Neural cell (in vitro differentiated cells): ENCODE results near the gene ZDHHC7.

ENCODE experiments used
- EP300 ChIP-seq: fragments of 450-650 bp; conservative IDR thresholded peaks from 2 replicates; pipeline ENCODE4 v1.6.1; 2014; ENCODE audit warnings: antibody characterized with exemption, mild to moderate bottlenecking, moderate library complexity; ENCODE audit not compliant: poor library complexity, severe bottlenecking
- MXI1 ChIP-seq: fragments of 450-650 bp; conservative IDR thresholded peaks from 2 replicates; pipeline ENCODE4 v1.6.1; 2014; ENCODE audit warnings: antibody characterized with exemption, mild to moderate bottlenecking; ENCODE audit not compliant: poor library complexity, severe bottlenecking
- RAD21 ChIP-seq: fragments of 450-650 bp; conservative IDR thresholded peaks from 2 replicates; pipeline ENCODE4 v1.6.1; 2014; ENCODE audit warnings: antibody characterized with exemption, mild to moderate bottlenecking, moderate library complexity
- TF ChIP-seq, protein P1 (sequence below): fragments of 450-650 bp; IDR thresholded peaks from 2 replicates; pipeline ENCODE4 v1.5.1; 2014; ENCODE audit warnings: antibody characterized with exemption, mild to moderate bottlenecking, moderate library complexity; ENCODE audit not compliant: poor library complexity, severe bottlenecking

DNA sequence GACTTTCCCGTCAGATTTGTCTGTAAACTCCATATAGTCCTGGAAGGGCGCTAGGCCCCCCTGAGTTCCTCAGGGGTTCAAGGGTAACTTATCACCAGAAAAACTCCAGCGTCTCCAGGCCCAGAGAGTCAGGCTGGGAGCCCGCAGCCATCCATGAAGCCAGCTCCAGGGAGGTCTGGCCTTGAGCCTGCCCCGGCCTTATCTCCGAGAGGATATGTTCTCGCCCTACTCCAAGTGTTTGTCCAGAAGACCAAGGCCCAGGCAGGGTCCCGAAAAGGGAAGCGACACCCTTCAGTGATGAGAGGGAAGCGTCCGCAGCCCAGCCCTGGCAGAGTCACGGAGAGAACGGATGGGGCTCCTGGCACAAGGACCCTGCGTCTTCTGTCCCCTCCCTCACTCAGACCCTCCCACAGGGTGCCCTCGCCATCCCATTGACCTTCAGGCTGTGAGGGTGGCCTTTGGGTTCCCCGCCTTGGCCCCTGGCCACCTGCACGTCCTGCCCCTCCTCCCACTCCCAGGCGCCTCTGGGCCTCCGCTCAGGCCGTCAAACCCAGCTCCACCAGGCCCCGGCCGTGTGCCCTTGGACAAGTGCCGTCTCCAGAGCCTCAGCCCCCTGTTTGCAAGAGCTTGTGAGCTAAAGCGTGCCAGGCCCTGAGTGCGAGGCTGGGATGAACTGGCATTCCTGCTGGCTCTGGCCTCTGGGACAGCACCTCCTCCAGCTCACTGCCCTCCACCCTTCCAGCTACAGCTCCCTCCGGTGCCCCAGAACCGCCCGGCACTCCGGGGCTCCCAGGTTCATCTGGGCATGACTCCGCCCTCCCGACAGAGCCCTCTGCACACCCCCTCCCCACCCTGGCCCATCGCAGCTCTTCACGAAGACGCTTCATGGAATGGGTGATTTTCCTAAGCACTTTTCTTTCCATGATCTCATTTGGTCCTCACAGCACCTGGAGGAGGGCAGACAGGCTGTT lies 83.4 kb downstream of the ZDHHC7 start:
- TF ChIP-seq, protein P1, sequence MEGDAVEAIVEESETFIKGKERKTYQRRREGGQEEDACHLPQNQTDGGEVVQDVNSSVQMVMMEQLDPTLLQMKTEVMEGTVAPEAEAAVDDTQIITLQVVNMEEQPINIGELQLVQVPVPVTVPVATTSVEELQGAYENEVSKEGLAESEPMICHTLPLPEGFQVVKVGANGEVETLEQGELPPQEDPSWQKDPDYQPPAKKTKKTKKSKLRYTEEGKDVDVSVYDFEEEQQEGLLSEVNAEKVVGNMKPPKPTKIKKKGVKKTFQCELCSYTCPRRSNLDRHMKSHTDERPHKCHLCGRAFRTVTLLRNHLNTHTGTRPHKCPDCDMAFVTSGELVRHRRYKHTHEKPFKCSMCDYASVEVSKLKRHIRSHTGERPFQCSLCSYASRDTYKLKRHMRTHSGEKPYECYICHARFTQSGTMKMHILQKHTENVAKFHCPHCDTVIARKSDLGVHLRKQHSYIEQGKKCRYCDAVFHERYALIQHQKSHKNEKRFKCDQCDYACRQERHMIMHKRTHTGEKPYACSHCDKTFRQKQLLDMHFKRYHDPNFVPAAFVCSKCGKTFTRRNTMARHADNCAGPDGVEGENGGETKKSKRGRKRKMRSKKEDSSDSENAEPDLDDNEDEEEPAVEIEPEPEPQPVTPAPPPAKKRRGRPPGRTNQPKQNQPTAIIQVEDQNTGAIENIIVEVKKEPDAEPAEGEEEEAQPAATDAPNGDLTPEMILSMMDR = no peak
- no peak for TF ChIP-seq RAD21
- TF ChIP-seq EP300 = no peak
- no peak for TF ChIP-seq MXI1
